Left lung (tissue), 10 donors: ENCODE data around the gene SLC12A7. TPM values are rescaled to one million over a fixed set of nuclear protein-coding genes. Genes with fewer than 3 reads are reported as not detected.

ENCODE experiments used
- ATAC-seq: fragments of 200-7000 bp; cut with Tn5 transposase; one replicate; pipeline ENCODE4 v1.9.1; 2020; ENCODE audit warnings: moderate library complexity
- DNase-seq, 4 donors: peaks; one replicate each; pipeline ENCODE4 v3.0.0-alpha.2; 2013 to 2020
- H3K27ac ChIP-seq, 2 donors: fragments of 200-600 bp; sonication (generic) in 1 of 2; one replicate each; pipeline versions ENCODE4 v1.5.0 to v1.8.0; 2020 to 2021
- H3K27me3 ChIP-seq, 2 donors: fragments of 200-600 bp; sonication (generic) in 1 of 2; one replicate each; pipeline versions ENCODE4 v1.5.0 to v1.8.0; 2020 to 2021
- H3K36me3 ChIP-seq, 2 donors: fragments of 200-600 bp; sonication (generic) in 1 of 2; one replicate each; pipeline versions ENCODE4 v1.5.0 to v1.8.0; 2020 to 2021
- H3K4me1 ChIP-seq, 2 donors: fragments of 200-600 bp; one replicate each; pipeline ENCODE4 v1.8.0; 2021
- H3K4me3 ChIP-seq, 2 donors: fragments of 200-600 bp; sonication (generic) in 1 of 2; one replicate each; pipeline versions ENCODE4 v1.5.0 to v1.8.0; 2020 to 2021; ENCODE audit warnings: mild to moderate bottlenecking in 1 of 2
- H3K9me3 ChIP-seq, 2 donors: fragments of 200-600 bp; sonication (generic) in 1 of 2; one replicate each; pipeline versions ENCODE4 v1.5.0 to v1.8.0; 2020 to 2021
- CTCF ChIP-seq, 2 donors: fragments of 200-600 bp; sonication (generic) in 1 of 2; IDR thresholded peaks; one replicate each; pipeline versions ENCODE4 v1.5.0 to v1.8.0; 2021; ENCODE audit warnings: antibody characterized with exemption in 2 of 2
- intact Hi-C, 2 donors: fragments of 100-400 bp; cut with DNase I; formaldehyde crosslinking; loops; one replicate each; pipeline versions ENCODE4 v1.11.2 to v1.14.2; 2022
- polyA plus RNA-seq, 6 donors: library from polyadenylated mRNA; unstranded; fragments of 120-200 nt; gene quantifications; one replicate each; pipeline ENCODE4 v1.2.1, GENCODE V29; 2013; ENCODE audit not compliant: insufficient read length in 6 of 6
- total RNA-seq, 2 donors: library from RNA; stranded (reverse); fragmentation: NEBNext Ultra II Directional; extraction: Animal tissue kit (Norgen Biotek cat#: 25700); gene quantifications; one replicate each; pipeline ENCODE4 v1.2.1, GENCODE V29; 2021
- donor health status: DM: no; HTN: yes; CAD: no.
- donor health status: DM: no; HTN: no; CAD: no.

SLC12A7 gene
- total and polyA plus RNA-seq, 8 donors = 28.1 to 45.0 (median 32.3) TPM

GRCh38 chr5:1075555-1075881, 36.3 kb downstream of the SLC12A7 start:
- Histone ChIP-seq H3K4me1 (no peaks in the 10 kb centered on the region), H3K27me3 (no peaks in the 10 kb centered on the region), H3K36me3 (peaks cover 0 to 70% of the 10 kb centered on the region in 2 donors), H3K27ac (no peak overlapping the region), H3K9me3 (no peaks in the 10 kb centered on the region), H3K4me3 (no peak overlapping the region)
- DNase-seq = no peak
- no peak for TF ChIP-seq CTCF (IDR thresholded peaks at IDR 0.05)
- no peak for ATAC-seq
- intact Hi-C loops = no loop called here

- TF ChIP-seq CTCF (IDR thresholded peaks at IDR 0.05) = no peak
- Histone ChIP-seq H3K4me1 (no peaks in the 10 kb centered on the region), H3K27me3 (no peaks in the 10 kb centered on the region), H3K9me3 (no peaks in the 10 kb centered on the region), H3K4me3 (no peak overlapping the region), H3K36me3 (peaks cover 0 to 65% of the 10 kb centered on the region in 2 donors), H3K27ac (no peak overlapping the region)
- ATAC-seq = no peak
- intact Hi-C loops = no loop called here
- no peak for DNase-seq
Measured at GRCh38 chr5:1074816-1075554, 36.9 kb downstream of the SLC12A7 start.

- no peak for ATAC-seq
- H3K4me1 ChIP-seq = no peaks in the 10 kb centered on the region
- no peak overlapping the region for H3K27ac ChIP-seq
- DNase-seq = no peak
- H3K36me3 ChIP-seq = peaks cover 0 to 63% of the 10 kb centered on the region in 2 donors
- intact Hi-C loops = no loop called here
- no peak overlapping the region for H3K4me3 ChIP-seq
- TF ChIP-seq CTCF (IDR thresholded peaks at IDR 0.05) = no peak
- H3K9me3 ChIP-seq = no peaks in the 10 kb centered on the region
- no peaks in the 10 kb centered on the region for H3K27me3 ChIP-seq
Measured at GRCh38 chr5:1074226-1074625, 37.6 kb downstream of the SLC12A7 start.

GRCh38 chr5:1073239-1074102, 38.4 kb downstream of the SLC12A7 start:
- Histone ChIP-seq H3K4me1 (no peaks in the 10 kb centered on the region), H3K36me3 (peaks cover 0 to 63% of the 10 kb centered on the region in 2 donors), H3K4me3 (no peak overlapping the region), H3K9me3 (no peaks in the 10 kb centered on the region), H3K27me3 (no peaks in the 10 kb centered on the region), H3K27ac (no peak overlapping the region)
- no peak for TF ChIP-seq CTCF (IDR thresholded peaks at IDR 0.05)
- ATAC-seq (no peak), DNase-seq (no peak)
- intact Hi-C loops = no loop called here

- Histone ChIP-seq H3K27me3 (no peaks in the 10 kb centered on the region), H3K4me3 (no peak overlapping the region), H3K36me3 (peaks cover 0 to 61% of the 10 kb centered on the region in 2 donors), H3K27ac (no peak overlapping the region), H3K9me3 (no peaks in the 10 kb centered on the region), H3K4me1 (no peaks in the 10 kb centered on the region)
- intact Hi-C loops = no loop called here
- DNase-seq = peak in 1 of 4 donors; percentile 50
- TF ChIP-seq CTCF (IDR thresholded peaks at IDR 0.05) = no peak
- ATAC-seq = no peak
Measured at GRCh38 chr5:1069720-1070088, 42.2 kb downstream of the SLC12A7 start.
